Measurements from ENCODE around the gene ATP11B. TPM values are rescaled to one million over a fixed set of nuclear protein-coding genes. Genes with fewer than 3 reads are reported as not detected.
A peak's percentile ranks its signal among the peaks of the same experiment; 100 is the strongest.

Gene ATP11B
- total RNA-seq, 2 experiments from 2014 or later: 139 to 143 TPM

- no peak for ATAC-seq (ENCODE audit: poor library complexity)
- Histone ChIP-seq H3K27me3 (ENCODE audit: control insufficient read depth in 1 of 2, insufficient read depth in 2 of 2, low read length in 2 of 2) (no peaks in the 10 kb centered on the region), H3K4me3 (ENCODE audit: low read length) (no peak overlapping the region), H3K4me1 (ENCODE audit: insufficient read depth, low read length) (no peaks in the 10 kb centered on the region), H3K9me3 (ENCODE audit: control insufficient read depth in 1 of 2, insufficient read depth in 1 of 2, low read length in 2 of 2) (no peaks in the 10 kb centered on the region), H3K36me3 (ENCODE audit: insufficient read depth, low read length) (peaks cover 37% of the 10 kb centered on the region), H3K27ac (ENCODE audit: low read depth in 1 of 2, low read length in 2 of 2) (no peak overlapping the region)
- Mint-ChIP-seq H3K27ac (no peak overlapping the region), H3K27me3 (no peaks in the 10 kb centered on the region), H3K4me1 (ENCODE audit: low read depth) (peaks cover 42% of the 10 kb centered on the region), H3K4me3 (no peak overlapping the region), H3K36me3 (ENCODE audit: low read depth) (peaks cover 76% of the 10 kb centered on the region), H3K9me3 (no peaks in the 10 kb centered on the region)
- CTCF ChIA-PET: interaction anchor here (0.7 kb wide), 2 partner anchors 11 to 18 kb away, joined by 3 to 4 read pairs; no protein-coding TSS in a partner anchor
- intact Hi-C loops (cut with DNase I, micrococcal nuclease): no loop called here
- DNase-seq: no peak
- POLR2A ChIA-PET: no interaction called here
- no peak for TF ChIP-seq CTCF (IDR thresholded peaks at IDR 0.05)
Measured at GRCh38 chr3:182829761-182830405, 36.6 kb downstream of the ATP11B start.

GRCh38 chr3:182837855-182838454 is 44.7 kb downstream of the ATP11B start:
- Histone ChIP-seq H3K4me1 (ENCODE audit: insufficient read depth, low read length) (no peaks in the 10 kb centered on the region), H3K27me3 (ENCODE audit: control insufficient read depth in 1 of 2, insufficient read depth in 2 of 2, low read length in 2 of 2) (no peaks in the 10 kb centered on the region), H3K27ac (ENCODE audit: low read depth in 1 of 2, low read length in 2 of 2) (no peak overlapping the region), H3K36me3 (ENCODE audit: insufficient read depth, low read length) (peaks cover 64% of the 10 kb centered on the region), H3K9me3 (ENCODE audit: control insufficient read depth in 1 of 2, insufficient read depth in 1 of 2, low read length in 2 of 2) (no peaks in the 10 kb centered on the region), H3K4me3 (ENCODE audit: low read length) (no peak overlapping the region)
- H3K4me3 Mint-ChIP-seq: no peak overlapping the region
- H3K4me1 Mint-ChIP-seq (ENCODE audit: low read depth): peaks cover 22% of the 10 kb centered on the region
- DNase-seq (peak in 3 of 14 experiments; percentile 42 to 50 (median 46)), ATAC-seq (ENCODE audit: poor library complexity) (no peak)
- ChIA-PET CTCF (interaction anchor here (0.7 to 1.7 kb wide), 3 partner anchors 23 to 124 kb away, joined by 3 to 11 read pairs (median 3); no protein-coding TSS in a partner anchor), POLR2A (interaction anchor here (1.5 kb wide), 1 partner anchor 43 kb away, joined by 7 read pairs; no protein-coding TSS in a partner anchor)
- H3K27me3 Mint-ChIP-seq: no peaks in the 10 kb centered on the region
- peak; percentile 66 for TF ChIP-seq CTCF (IDR thresholded peaks at IDR 0.05)
- peaks cover 93% of the 10 kb centered on the region for H3K36me3 Mint-ChIP-seq (ENCODE audit: low read depth)
- H3K9me3 Mint-ChIP-seq: no peaks in the 10 kb centered on the region
- H3K27ac Mint-ChIP-seq: no peak overlapping the region
- intact Hi-C loops (cut with DNase I, micrococcal nuclease): loop anchor here (1.0 to 5.0 kb wide), 2 partner anchors 46 to 124 kb away; partner anchors contain the start of gene ATP11B (in 2 of the 2)

GRCh38 chr3:182843478-182843877 is 50.2 kb downstream of the ATP11B start:
- DNase-seq (no peak), ATAC-seq (ENCODE audit: poor library complexity) (no peak)
- H3K4me3 Mint-ChIP-seq: no peak overlapping the region
- Histone ChIP-seq H3K4me3 (ENCODE audit: low read length) (no peak overlapping the region), H3K4me1 (ENCODE audit: insufficient read depth, low read length) (no peaks in the 10 kb centered on the region), H3K36me3 (ENCODE audit: insufficient read depth, low read length) (peaks cover 70% of the 10 kb centered on the region), H3K27ac (ENCODE audit: low read depth in 1 of 2, low read length in 2 of 2) (no peak overlapping the region), H3K27me3 (ENCODE audit: control insufficient read depth in 1 of 2, insufficient read depth in 2 of 2, low read length in 2 of 2) (no peaks in the 10 kb centered on the region), H3K9me3 (ENCODE audit: control insufficient read depth in 1 of 2, insufficient read depth in 1 of 2, low read length in 2 of 2) (no peaks in the 10 kb centered on the region)
- peaks cover 9% of the 10 kb centered on the region for H3K4me1 Mint-ChIP-seq (ENCODE audit: low read depth)
- TF ChIP-seq CTCF (IDR thresholded peaks at IDR 0.05): no peak
- H3K9me3 Mint-ChIP-seq: no peaks in the 10 kb centered on the region
- CTCF ChIA-PET: interaction anchor here (1.4 kb wide), 1 partner anchor 14 kb away, joined by 3 read pairs; no protein-coding TSS in a partner anchor
- POLR2A ChIA-PET: no interaction called here
- no peaks in the 10 kb centered on the region for H3K27me3 Mint-ChIP-seq
- peaks cover 92% of the 10 kb centered on the region for H3K36me3 Mint-ChIP-seq (ENCODE audit: low read depth)
- intact Hi-C loops (cut with DNase I, micrococcal nuclease): no loop called here
- H3K27ac Mint-ChIP-seq: no peak overlapping the region
